ENCODE data around the gene CHD5. TPM values are rescaled to one million over a fixed set of nuclear protein-coding genes. Genes with fewer than 3 reads are reported as not detected.

Gene CHD5
- polyA plus RNA-seq, 1 experiment = 0.02 TPM

GRCh38 chr1:6056572-6056948 lies 123.6 kb downstream of the CHD5 start:
- ChIA-PET CTCF (interaction anchor here (1.4 kb wide), 1 partner anchor 148 kb away, joined by 4 read pairs; no protein-coding TSS in a partner anchor), POLR2A (no interaction called here)
- peaks cover 2% of the 10 kb centered on the region for H3K27me3 ChIP-seq (ENCODE audit: control insufficient read depth, insufficient read depth, low read length)
- H3K4me3 ChIP-seq (ENCODE audit: low read depth, low read length) = no peak overlapping the region
- no peak for DNase-seq (ENCODE audit: low read depth, low spot score)
- H3K9me3 ChIP-seq (ENCODE audit: control insufficient read depth, insufficient read depth, low read length) = no peaks in the 10 kb centered on the region
- H3K27ac ChIP-seq (ENCODE audit: low read depth, low read length) = no peak overlapping the region
- TF ChIP-seq, protein P1, sequence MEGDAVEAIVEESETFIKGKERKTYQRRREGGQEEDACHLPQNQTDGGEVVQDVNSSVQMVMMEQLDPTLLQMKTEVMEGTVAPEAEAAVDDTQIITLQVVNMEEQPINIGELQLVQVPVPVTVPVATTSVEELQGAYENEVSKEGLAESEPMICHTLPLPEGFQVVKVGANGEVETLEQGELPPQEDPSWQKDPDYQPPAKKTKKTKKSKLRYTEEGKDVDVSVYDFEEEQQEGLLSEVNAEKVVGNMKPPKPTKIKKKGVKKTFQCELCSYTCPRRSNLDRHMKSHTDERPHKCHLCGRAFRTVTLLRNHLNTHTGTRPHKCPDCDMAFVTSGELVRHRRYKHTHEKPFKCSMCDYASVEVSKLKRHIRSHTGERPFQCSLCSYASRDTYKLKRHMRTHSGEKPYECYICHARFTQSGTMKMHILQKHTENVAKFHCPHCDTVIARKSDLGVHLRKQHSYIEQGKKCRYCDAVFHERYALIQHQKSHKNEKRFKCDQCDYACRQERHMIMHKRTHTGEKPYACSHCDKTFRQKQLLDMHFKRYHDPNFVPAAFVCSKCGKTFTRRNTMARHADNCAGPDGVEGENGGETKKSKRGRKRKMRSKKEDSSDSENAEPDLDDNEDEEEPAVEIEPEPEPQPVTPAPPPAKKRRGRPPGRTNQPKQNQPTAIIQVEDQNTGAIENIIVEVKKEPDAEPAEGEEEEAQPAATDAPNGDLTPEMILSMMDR (IDR thresholded peaks at IDR 0.05; ENCODE audit: low read depth, low read length) = no peak

- no peaks in the 10 kb centered on the region for H3K9me3 ChIP-seq (ENCODE audit: control insufficient read depth, insufficient read depth, low read length)
- H3K27me3 ChIP-seq (ENCODE audit: control insufficient read depth, insufficient read depth, low read length) = peaks cover 2% of the 10 kb centered on the region
- no peak for DNase-seq (ENCODE audit: low read depth, low spot score)
- TF ChIP-seq, protein P1 (IDR thresholded peaks at IDR 0.05; ENCODE audit: low read depth, low read length) = no peak
- ChIA-PET POLR2A (no interaction called here), CTCF (interaction anchor here (2.8 kb wide), 1 partner anchor 190 kb away, joined by 19 read pairs; no protein-coding TSS in a partner anchor)
- H3K4me3 ChIP-seq (ENCODE audit: low read depth, low read length) = no peak overlapping the region
- H3K27ac ChIP-seq (ENCODE audit: low read depth, low read length) = no peak overlapping the region
Observed at GRCh38 chr1:6054596-6054995, 125.5 kb downstream of the CHD5 start.

GRCh38 chr1:6053206-6053546 lies 126.9 kb downstream of the CHD5 start:
- DNase-seq (ENCODE audit: low read depth, low spot score) = no peak
- TF ChIP-seq, protein P1 (IDR thresholded peaks at IDR 0.05; ENCODE audit: low read depth, low read length) = no peak
- Histone ChIP-seq H3K4me3 (ENCODE audit: low read depth, low read length) (no peak overlapping the region), H3K27ac (ENCODE audit: low read depth, low read length) (no peak overlapping the region), H3K9me3 (ENCODE audit: control insufficient read depth, insufficient read depth, low read length) (no peaks in the 10 kb centered on the region), H3K27me3 (ENCODE audit: control insufficient read depth, insufficient read depth, low read length) (peaks cover 2% of the 10 kb centered on the region)
- ChIA-PET POLR2A (interaction anchor here (0.9 kb wide), 1 partner anchor 192 kb away, joined by 3 read pairs; no protein-coding TSS in a partner anchor), CTCF (interaction anchor here (1.1 to 3.1 kb wide), 4 partner anchors 132 to 192 kb away, joined by 3 to 19 read pairs (median 10); partner anchors contain the start of gene RNF207)

- DNase-seq (ENCODE audit: low read depth, low spot score) = peak; percentile 36
- ChIA-PET CTCF (interaction anchor here (0.7 to 3.1 kb wide), 7 partner anchors 49 to 194 kb away, joined by 3 to 19 read pairs (median 3); partner anchors contain the start of gene RNF207), POLR2A (interaction anchor here (0.9 kb wide), 1 partner anchor 192 kb away, joined by 3 read pairs; no protein-coding TSS in a partner anchor)
- TF ChIP-seq, protein P1 (IDR thresholded peaks at IDR 0.05; ENCODE audit: low read depth, low read length) = peak; percentile 56
- H3K4me3 ChIP-seq (ENCODE audit: low read depth, low read length) = no peak overlapping the region
- H3K27me3 ChIP-seq (ENCODE audit: control insufficient read depth, insufficient read depth, low read length) = peaks cover 2% of the 10 kb centered on the region
- H3K9me3 ChIP-seq (ENCODE audit: control insufficient read depth, insufficient read depth, low read length) = no peaks in the 10 kb centered on the region
- H3K27ac ChIP-seq (ENCODE audit: low read depth, low read length) = no peak overlapping the region
Observed at GRCh38 chr1:6052543-6053205, 127.4 kb downstream of the CHD5 start.

Other genes with a start within 250 kb of the CHD5 start
- 1.6 and 1.9 TPM in 2 replicates for gene NPHP4, start 187.9 kb downstream of the CHD5 start, polyA plus RNA-seq (2011; rRNA removed)
- gene KCNAB2, start 134.4 kb downstream of the CHD5 start, polyA plus RNA-seq (2011; rRNA removed) = 3.1 and 3.2 TPM in 2 replicates
- gene RPL22, start 19.3 kb upstream of the CHD5 start, polyA plus RNA-seq (2011; rRNA removed) = 283 and 393 TPM in 2 replicates
- 7.2 and 8.7 TPM in 2 replicates for gene RNF207, start 25.8 kb upstream of the CHD5 start, polyA plus RNA-seq (2011; rRNA removed)
- 59.3 and 65.3 TPM in 2 replicates for gene ICMT, start 55.6 kb upstream of the CHD5 start, polyA plus RNA-seq (2011; rRNA removed)
- not detected in 2 replicates for gene HES3, start 63.9 kb upstream of the CHD5 start, polyA plus RNA-seq (2011; rRNA removed)
- gene GPR153, start 80.8 kb upstream of the CHD5 start, polyA plus RNA-seq (2011; rRNA removed) = 4.7 and 6.1 TPM in 2 replicates
- 80.1 and 102 TPM in 2 replicates for gene ACOT7, start 213.4 kb upstream of the CHD5 start, polyA plus RNA-seq (2011; rRNA removed)
- gene HES2, start 239.6 kb upstream of the CHD5 start, polyA plus RNA-seq (2011; rRNA removed) = not detected in 2 replicates
- gene ESPN, start 244.5 kb upstream of the CHD5 start, polyA plus RNA-seq (2011; rRNA removed) = not detected in 2 replicates

Measured in AG04450 (cell line).